A549 (cell line): ENCODE measurements around the gene MBNL1.

ENCODE experiments used
- BHLHE40 ChIP-seq: IDR thresholded peaks from 2 replicates; pipeline ENCODE4 v1.6.1; 2012; ENCODE audit warnings: low read depth, low read length, inconsistent platforms
- CHD2 ChIP-seq: fragments of 150-350 bp; IDR thresholded peaks from 2 replicates; pipeline ENCODE4 v1.6.1; 2014; ENCODE audit warnings: low read length; ENCODE audit not compliant: partially characterized antibody
- CTCF ChIP-seq: fragments of >200 bp; sonication (Bioruptor Twin); formaldehyde crosslinking; IDR thresholded peaks from 3 replicates; pipeline ENCODE4 v1.5.1; 2016
- EHF ChIP-seq: fragments of 250-450 bp; sonication (Bioruptor Pico); IDR thresholded peaks from 2 replicates; pipeline ENCODE4 v1.5.0; 2020; ENCODE audit warnings: mild to moderate bottlenecking
- EP300 ChIP-seq, 2 experiments: fragments of >200 bp; sonication (Bioruptor Twin); formaldehyde crosslinking; IDR thresholded peaks; 2 replicates in 1 of 2; 3 replicates in 1 of 2; pipeline ENCODE4 v1.6.1; 2016 to 2017
- MAZ ChIP-seq: fragments of 150-350 bp; IDR thresholded peaks from 2 replicates; pipeline ENCODE4 v1.6.1; 2014; ENCODE audit warnings: antibody characterized with exemption, low read depth, low read length, borderline replicate concordance
- RAD21 ChIP-seq, 2 experiments: fragments of >200 bp in 1 of 2; sonication (Bioruptor Twin) in 1 of 2; formaldehyde crosslinking in 1 of 2; IDR thresholded peaks in 1 of 2; conservative IDR thresholded peaks in 1 of 2; 2 replicates in 1 of 2; 3 replicates in 1 of 2; pipeline ENCODE4 v1.6.1; 2012 to 2018; ENCODE audit warnings: inconsistent platforms in 1 of 2
- RCOR1 ChIP-seq: fragments of 150-350 bp; IDR thresholded peaks from 2 replicates; pipeline ENCODE4 v1.6.1; 2014; ENCODE audit warnings: antibody characterized with exemption, low read length, low read depth
- RFX5 ChIP-seq: fragments of 450-650 bp; IDR thresholded peaks from 2 replicates; pipeline ENCODE4 v1.7.1; 2014; ENCODE audit warnings: antibody characterized with exemption, mild to moderate bottlenecking, moderate library complexity
- TF ChIP-seq, protein P1 (sequence below): fragments of 200-600 bp; sonication (generic); IDR thresholded peaks from 2 replicates; pipeline ENCODE4 v1.6.1; 2016; ENCODE audit warnings: antibody characterized with exemption, mild to moderate bottlenecking, moderate library complexity

GRCh38 chr3:152375546-152375945 is 106.8 kb downstream of the MBNL1 start:
- TF ChIP-seq CTCF (no peak), BHLHE40 (no peak), MAZ (no peak), EHF (CRISPR knock-in tag) (no peak), RAD21 (conservative IDR thresholded peaks at IDR 0.05 in 1 of 2, IDR thresholded peaks at IDR 0.05 in 1 of 2) (no peak), EP300 (IDR thresholded peaks at IDR 0.05) (no peak), CHD2 (no peak), RFX5 (no peak), RCOR1 (no peak)
- TF ChIP-seq, protein P1, sequence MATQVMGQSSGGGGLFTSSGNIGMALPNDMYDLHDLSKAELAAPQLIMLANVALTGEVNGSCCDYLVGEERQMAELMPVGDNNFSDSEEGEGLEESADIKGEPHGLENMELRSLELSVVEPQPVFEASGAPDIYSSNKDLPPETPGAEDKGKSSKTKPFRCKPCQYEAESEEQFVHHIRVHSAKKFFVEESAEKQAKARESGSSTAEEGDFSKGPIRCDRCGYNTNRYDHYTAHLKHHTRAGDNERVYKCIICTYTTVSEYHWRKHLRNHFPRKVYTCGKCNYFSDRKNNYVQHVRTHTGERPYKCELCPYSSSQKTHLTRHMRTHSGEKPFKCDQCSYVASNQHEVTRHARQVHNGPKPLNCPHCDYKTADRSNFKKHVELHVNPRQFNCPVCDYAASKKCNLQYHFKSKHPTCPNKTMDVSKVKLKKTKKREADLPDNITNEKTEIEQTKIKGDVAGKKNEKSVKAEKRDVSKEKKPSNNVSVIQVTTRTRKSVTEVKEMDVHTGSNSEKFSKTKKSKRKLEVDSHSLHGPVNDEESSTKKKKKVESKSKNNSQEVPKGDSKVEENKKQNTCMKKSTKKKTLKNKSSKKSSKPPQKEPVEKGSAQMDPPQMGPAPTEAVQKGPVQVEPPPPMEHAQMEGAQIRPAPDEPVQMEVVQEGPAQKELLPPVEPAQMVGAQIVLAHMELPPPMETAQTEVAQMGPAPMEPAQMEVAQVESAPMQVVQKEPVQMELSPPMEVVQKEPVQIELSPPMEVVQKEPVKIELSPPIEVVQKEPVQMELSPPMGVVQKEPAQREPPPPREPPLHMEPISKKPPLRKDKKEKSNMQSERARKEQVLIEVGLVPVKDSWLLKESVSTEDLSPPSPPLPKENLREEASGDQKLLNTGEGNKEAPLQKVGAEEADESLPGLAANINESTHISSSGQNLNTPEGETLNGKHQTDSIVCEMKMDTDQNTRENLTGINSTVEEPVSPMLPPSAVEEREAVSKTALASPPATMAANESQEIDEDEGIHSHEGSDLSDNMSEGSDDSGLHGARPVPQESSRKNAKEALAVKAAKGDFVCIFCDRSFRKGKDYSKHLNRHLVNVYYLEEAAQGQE, result no peak
